Measurements from ENCODE around the gene IGF1R. TPM values are rescaled to one million over a fixed set of nuclear protein-coding genes. Genes with fewer than 3 reads are reported as not detected.

IGF1R gene
- total RNA-seq, 1 donor from 2014 or later: 28.2 TPM

GRCh38 chr15:98794748-98795147 is 146.4 kb downstream of the IGF1R start:
- no peak for DNase-seq (ENCODE audit: low read depth, low spot score)

DNA sequence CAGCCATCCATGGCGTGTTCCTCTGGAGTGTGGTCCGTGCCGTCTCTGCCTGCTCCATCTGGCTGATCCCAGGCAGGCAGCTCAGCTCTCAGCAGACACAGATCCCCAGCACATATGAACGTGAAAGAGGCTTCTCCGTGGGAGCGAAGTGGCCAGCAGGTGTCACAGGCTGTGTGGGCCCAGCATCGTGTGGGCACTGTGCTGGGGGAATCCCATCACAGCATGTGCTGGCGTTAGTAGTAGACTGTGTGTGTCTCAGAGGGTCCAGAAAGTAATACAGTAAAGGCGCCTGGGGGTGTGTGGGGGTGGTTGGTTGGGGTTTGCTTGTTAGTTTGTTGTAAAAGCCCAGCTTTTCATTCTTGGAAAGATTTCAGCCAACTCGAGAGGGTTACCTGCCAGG is 147.6 kb downstream of the IGF1R start:
- no peak for DNase-seq (ENCODE audit: low read depth, low spot score)

GRCh38 chr15:98796685-98797357 is 148.5 kb downstream of the IGF1R start:
- no peak for DNase-seq (ENCODE audit: low read depth, low spot score)

GRCh38 chr15:98798375-98798893 is 150.1 kb downstream of the IGF1R start:
- DNase-seq (ENCODE audit: low read depth, low spot score): no peak

DNA sequence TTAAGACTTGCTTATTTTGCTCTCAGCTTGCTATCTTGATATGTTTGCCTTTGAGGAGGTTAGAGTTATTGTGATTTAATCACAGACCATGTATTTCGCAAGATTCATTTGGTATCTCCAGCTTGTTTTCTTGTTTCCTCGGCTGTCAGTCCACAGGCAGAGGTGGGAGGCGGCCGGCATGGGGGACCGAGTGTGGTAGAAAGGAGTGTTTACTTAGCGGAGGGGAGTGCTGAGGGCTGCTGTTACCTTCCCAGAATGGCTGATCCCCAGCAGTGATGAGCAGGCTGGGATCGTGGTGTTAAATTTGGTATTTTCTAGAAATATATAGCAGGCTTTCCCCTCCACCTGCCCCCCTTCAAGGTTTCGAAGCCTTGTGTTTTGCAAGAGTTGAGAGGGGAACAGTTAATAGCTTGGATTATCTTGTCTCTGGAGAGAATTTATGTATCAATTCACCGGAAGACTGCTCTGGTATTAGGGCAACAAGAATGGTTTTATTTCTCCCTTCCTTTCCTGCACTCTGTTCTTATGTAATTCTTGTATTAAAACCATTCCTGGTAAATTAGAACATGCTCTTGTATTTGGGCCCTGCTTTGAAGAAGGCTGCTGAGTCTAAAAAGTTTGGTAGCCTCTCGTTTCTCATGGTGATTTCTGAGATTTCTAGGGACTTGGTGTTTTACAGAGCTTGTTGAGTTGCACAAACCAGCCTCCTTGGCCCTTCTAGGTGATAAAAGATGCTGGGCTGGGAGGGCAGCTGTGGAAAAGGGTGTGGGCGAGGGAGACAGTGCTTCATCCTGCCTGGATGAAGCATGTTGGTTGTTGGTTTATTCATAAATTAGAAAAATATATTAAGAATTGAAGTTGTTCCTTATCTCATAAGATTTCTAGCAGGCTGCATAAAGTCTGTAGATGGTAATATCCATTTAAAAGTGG is 151.4 kb downstream of the IGF1R start:
- no peak for DNase-seq (ENCODE audit: low read depth, low spot score)

GRCh38 chr15:98800437-98801233 is 152.3 kb downstream of the IGF1R start:
- DNase-seq (ENCODE audit: low read depth, low spot score): peak; percentile 91

GRCh38 chr15:98801234-98801561 is 152.9 kb downstream of the IGF1R start:
- no peak for DNase-seq (ENCODE audit: low read depth, low spot score)

GRCh38 chr15:98802187-98802586 is 153.8 kb downstream of the IGF1R start:
- DNase-seq (ENCODE audit: low read depth, low spot score): no peak

- no peak for DNase-seq (ENCODE audit: low read depth, low spot score)
Observed at GRCh38 chr15:98803228-98804056, 155.1 kb downstream of the IGF1R start.

- no peak for DNase-seq (ENCODE audit: low read depth, low spot score)
Observed at GRCh38 chr15:98804057-98804380, 155.7 kb downstream of the IGF1R start.

GRCh38 chr15:98805434-98806274 is 157.3 kb downstream of the IGF1R start:
- DNase-seq (ENCODE audit: low read depth, low spot score): no peak

DNA sequence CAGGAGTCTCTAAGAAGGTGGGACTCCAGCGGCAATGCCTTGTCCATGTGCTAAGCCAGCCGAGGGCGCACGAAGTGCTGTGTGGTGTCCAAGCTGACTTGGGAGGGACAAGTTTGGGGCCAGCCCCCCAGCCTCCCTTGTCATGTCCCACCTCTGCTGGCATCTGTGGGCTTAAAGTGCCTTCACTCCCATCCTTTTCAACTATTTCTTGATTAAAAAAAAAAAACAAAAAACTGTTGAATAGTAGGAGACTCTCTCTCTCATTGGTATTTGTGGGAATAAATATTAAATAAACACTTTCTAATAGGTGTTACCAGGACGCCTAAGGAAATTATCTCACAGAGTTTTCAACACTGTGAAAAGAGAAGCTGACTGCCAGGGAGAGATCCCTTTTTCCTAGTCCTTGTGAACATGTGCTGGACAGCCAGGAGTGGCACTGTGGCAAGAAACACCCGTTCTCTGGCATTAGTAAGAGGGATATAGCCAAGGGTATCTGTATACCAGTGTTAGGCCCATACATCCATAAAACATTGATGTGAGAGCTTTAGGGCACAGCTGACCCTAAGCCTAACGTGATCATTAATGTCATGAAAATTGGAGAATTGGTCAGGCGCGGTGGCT is 158.0 kb downstream of the IGF1R start:
- DNase-seq (ENCODE audit: low read depth, low spot score): no peak

DNA sequence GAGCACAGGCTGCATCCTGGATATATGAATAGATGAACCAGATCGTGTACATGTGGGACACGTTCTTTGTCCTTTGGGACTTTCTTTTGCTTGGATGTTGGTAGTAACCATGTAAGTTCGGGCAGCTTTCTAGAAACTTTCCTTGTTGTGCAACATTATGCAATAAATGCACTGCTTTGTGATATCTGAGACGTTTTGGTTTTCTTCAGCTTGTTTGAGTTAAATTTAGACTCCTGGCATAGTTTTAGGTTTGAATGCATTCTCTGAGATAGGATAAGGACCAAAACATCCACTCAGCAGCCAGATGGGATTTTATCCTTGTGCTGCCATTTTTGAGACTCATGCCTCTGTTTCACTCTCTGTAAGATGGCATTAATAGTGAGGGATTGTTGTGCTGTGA is 158.9 kb downstream of the IGF1R start:
- DNase-seq (ENCODE audit: low read depth, low spot score): no peak

DNA sequence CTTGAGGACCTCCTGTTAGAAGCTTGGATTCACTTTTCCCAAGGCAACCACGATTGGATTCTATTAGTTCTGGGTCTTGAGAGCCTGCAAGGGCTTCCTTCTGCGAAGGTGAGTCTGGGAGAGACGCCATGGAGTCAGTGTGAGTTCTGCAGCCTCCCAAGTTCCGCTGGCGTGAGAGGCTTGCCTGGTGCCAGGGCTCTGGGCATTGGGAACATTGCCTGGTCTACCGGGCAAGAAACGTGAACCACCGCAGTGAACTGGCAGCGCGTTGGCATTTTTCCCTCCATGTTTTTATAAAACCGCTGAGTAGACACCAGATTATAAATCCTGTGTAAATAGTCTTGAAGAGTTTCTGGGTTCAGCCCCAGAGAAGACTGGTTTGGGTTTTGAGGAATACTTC is 160.9 kb downstream of the IGF1R start:
- DNase-seq (ENCODE audit: low read depth, low spot score): no peak

- DNase-seq (ENCODE audit: low read depth, low spot score): peak; percentile 81
Observed at GRCh38 chr15:98812716-98813446, 164.5 kb downstream of the IGF1R start.

DNA sequence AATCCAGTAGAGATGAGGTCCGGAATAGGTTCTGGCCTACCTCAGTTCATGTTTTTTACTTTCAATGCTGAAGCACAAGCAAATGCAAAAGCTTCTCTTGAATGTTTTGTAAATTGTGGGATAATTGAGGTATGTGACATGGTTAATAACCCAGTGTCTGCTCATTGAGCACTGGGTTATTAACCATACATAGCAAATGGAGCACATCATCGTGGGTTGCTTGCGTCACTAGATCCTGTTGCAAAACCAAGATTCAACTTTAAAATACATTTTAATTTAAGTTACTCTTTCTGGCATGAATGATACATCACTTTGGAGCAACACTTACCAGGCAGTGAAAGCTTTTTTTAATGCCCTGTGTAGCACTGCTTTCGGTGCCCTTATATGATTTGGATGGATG is 165.6 kb downstream of the IGF1R start:
- DNase-seq (ENCODE audit: low read depth, low spot score): no peak

GRCh38 chr15:98815207-98815606 is 166.9 kb downstream of the IGF1R start:
- DNase-seq (ENCODE audit: low read depth, low spot score): no peak

DNA sequence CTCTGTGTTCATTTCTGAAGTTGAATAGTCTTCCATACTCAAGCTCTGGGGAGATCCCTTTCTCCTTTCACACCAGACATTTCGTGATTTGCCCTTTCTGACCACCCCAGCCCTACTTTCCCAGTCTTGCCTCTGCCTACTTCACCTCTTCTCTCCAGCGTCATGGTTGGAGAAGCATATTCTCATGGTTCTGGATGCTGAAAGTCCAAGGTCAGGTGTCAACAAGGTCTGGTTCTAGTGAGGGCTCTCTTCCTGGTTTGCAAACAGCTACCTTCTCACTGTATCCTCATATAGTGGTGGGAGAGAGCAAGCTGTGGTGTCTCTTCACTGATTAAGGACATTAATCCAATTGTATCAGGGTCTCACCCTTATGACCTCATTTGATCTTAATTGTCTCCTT is 169.4 kb downstream of the IGF1R start:
- no peak for DNase-seq (ENCODE audit: low read depth, low spot score)

GRCh38 chr15:98823012-98823458 is 174.7 kb downstream of the IGF1R start:
- DNase-seq (ENCODE audit: low read depth, low spot score): no peak

Data from pulmonary artery endothelial cell (primary cell).